Measurements from ENCODE around the gene MBTPS2. TPM values are rescaled to one million over a fixed set of nuclear protein-coding genes. Genes with fewer than 3 reads are reported as not detected.
"Not testable (repeated sequence)": the region's sequence is repeated elsewhere in the genome, so short reads cannot be mapped to it uniquely, and the experiment has no call there.

MBTPS2 gene
- total and polyA plus RNA-seq, 2 donors = 2.4 to 2.7 TPM

- Histone ChIP-seq H3K4me3 (ENCODE audit: low read length in 2 of 2) (no peak overlapping the region), H3K36me3 (ENCODE audit: control insufficient read depth in 2 of 2, insufficient read depth in 2 of 2, low read length in 1 of 2) (no peaks in the 10 kb centered on the region), H3K27ac (ENCODE audit: low read depth in 1 of 2, low read length in 1 of 2) (no peak overlapping the region), H3K9me3 (ENCODE audit: control insufficient read depth in 2 of 2, insufficient read depth in 1 of 2, low read length in 1 of 2) (no peaks in the 10 kb centered on the region), H3K27me3 (ENCODE audit: control insufficient read depth in 2 of 2, insufficient read depth in 1 of 2, low read length in 1 of 2) (no peaks in the 10 kb centered on the region), H3K4me1 (ENCODE audit: control insufficient read depth in 2 of 2, insufficient read depth in 2 of 2, low read length in 2 of 2) (no peaks in the 10 kb centered on the region)
- 90% methylated on average over 4 of the region's 4 CpGs for WGBS
- no peak for DNase-seq (ENCODE audit: low read depth in 6 of 9, low spot score in 9 of 9)
Measured at GRCh38 chrX:21873063-21873775, 33.8 kb downstream of the MBTPS2 start.

GRCh38 chrX:21874182-21874581 is 34.8 kb downstream of the MBTPS2 start:
- H3K9me3 ChIP-seq (ENCODE audit: control insufficient read depth in 2 of 2, insufficient read depth in 1 of 2, low read length in 1 of 2); DNase-seq (ENCODE audit: low read depth in 6 of 9, low spot score in 9 of 9); H3K27me3 ChIP-seq (ENCODE audit: control insufficient read depth in 2 of 2, insufficient read depth in 1 of 2, low read length in 1 of 2); H3K4me3 ChIP-seq (ENCODE audit: low read length in 2 of 2); H3K4me1 ChIP-seq (ENCODE audit: control insufficient read depth in 2 of 2, insufficient read depth in 2 of 2, low read length in 2 of 2); H3K27ac ChIP-seq (ENCODE audit: low read depth in 1 of 2, low read length in 1 of 2); H3K36me3 ChIP-seq (ENCODE audit: control insufficient read depth in 2 of 2, insufficient read depth in 2 of 2, low read length in 1 of 2): not testable (repeated sequence)
- WGBS = 97% methylated on average over 3 of the region's 3 CpGs

GRCh38 chrX:21875013-21875412 is 35.6 kb downstream of the MBTPS2 start:
- Histone ChIP-seq H3K9me3 (ENCODE audit: control insufficient read depth in 2 of 2, insufficient read depth in 1 of 2, low read length in 1 of 2) (no peaks in the 10 kb centered on the region), H3K4me3 (ENCODE audit: low read length in 2 of 2) (no peak overlapping the region), H3K4me1 (ENCODE audit: control insufficient read depth in 2 of 2, insufficient read depth in 2 of 2, low read length in 2 of 2) (no peaks in the 10 kb centered on the region), H3K36me3 (ENCODE audit: control insufficient read depth in 2 of 2, insufficient read depth in 2 of 2, low read length in 1 of 2) (no peaks in the 10 kb centered on the region), H3K27ac (ENCODE audit: low read depth in 1 of 2, low read length in 1 of 2) (no peak overlapping the region), H3K27me3 (ENCODE audit: control insufficient read depth in 2 of 2, insufficient read depth in 1 of 2, low read length in 1 of 2) (no peaks in the 10 kb centered on the region)
- WGBS = 94% methylated on average over 1 of the region's 1 CpG
- DNase-seq (ENCODE audit: low read depth in 6 of 9, low spot score in 9 of 9) = no peak

- H3K36me3 ChIP-seq (ENCODE audit: control insufficient read depth in 2 of 2, insufficient read depth in 2 of 2, low read length in 1 of 2) = no peaks in the 10 kb centered on the region
- DNase-seq (ENCODE audit: low read depth in 6 of 9, low spot score in 9 of 9) = no peak
- H3K4me3 ChIP-seq (ENCODE audit: low read length in 2 of 2) = no peak overlapping the region
- H3K27ac ChIP-seq (ENCODE audit: low read depth in 1 of 2, low read length in 1 of 2) = no peak overlapping the region
- H3K9me3 ChIP-seq (ENCODE audit: control insufficient read depth in 2 of 2, insufficient read depth in 1 of 2, low read length in 1 of 2) = no peaks in the 10 kb centered on the region
- no peaks in the 10 kb centered on the region for H3K4me1 ChIP-seq (ENCODE audit: control insufficient read depth in 2 of 2, insufficient read depth in 2 of 2, low read length in 2 of 2)
- 95% methylated on average over 3 of the region's 3 CpGs for WGBS
- H3K27me3 ChIP-seq (ENCODE audit: control insufficient read depth in 2 of 2, insufficient read depth in 1 of 2, low read length in 1 of 2) = no peaks in the 10 kb centered on the region
Measured at GRCh38 chrX:21881881-21882574, 42.6 kb downstream of the MBTPS2 start.

- 97% methylated on average over 5 of the region's 5 CpGs for WGBS
- Histone ChIP-seq H3K27ac (ENCODE audit: low read depth in 1 of 2, low read length in 1 of 2) (no peak overlapping the region), H3K27me3 (ENCODE audit: control insufficient read depth in 2 of 2, insufficient read depth in 1 of 2, low read length in 1 of 2) (no peaks in the 10 kb centered on the region), H3K4me3 (ENCODE audit: low read length in 2 of 2) (no peak overlapping the region), H3K4me1 (ENCODE audit: control insufficient read depth in 2 of 2, insufficient read depth in 2 of 2, low read length in 2 of 2) (no peaks in the 10 kb centered on the region), H3K9me3 (ENCODE audit: control insufficient read depth in 2 of 2, insufficient read depth in 1 of 2, low read length in 1 of 2) (no peaks in the 10 kb centered on the region), H3K36me3 (ENCODE audit: control insufficient read depth in 2 of 2, insufficient read depth in 2 of 2, low read length in 1 of 2) (no peaks in the 10 kb centered on the region)
- no peak for DNase-seq (ENCODE audit: low read depth in 6 of 9, low spot score in 9 of 9)
Measured at GRCh38 chrX:21883258-21883657, 43.8 kb downstream of the MBTPS2 start.

- DNase-seq (ENCODE audit: low read depth in 6 of 9, low spot score in 9 of 9) = no peak
- Histone ChIP-seq H3K9me3 (ENCODE audit: control insufficient read depth in 2 of 2, insufficient read depth in 1 of 2, low read length in 1 of 2) (no peaks in the 10 kb centered on the region), H3K4me3 (ENCODE audit: low read length in 2 of 2) (no peak overlapping the region), H3K4me1 (ENCODE audit: control insufficient read depth in 2 of 2, insufficient read depth in 2 of 2, low read length in 2 of 2) (no peaks in the 10 kb centered on the region), H3K27me3 (ENCODE audit: control insufficient read depth in 2 of 2, insufficient read depth in 1 of 2, low read length in 1 of 2) (no peaks in the 10 kb centered on the region), H3K36me3 (ENCODE audit: control insufficient read depth in 2 of 2, insufficient read depth in 2 of 2, low read length in 1 of 2) (no peaks in the 10 kb centered on the region), H3K27ac (ENCODE audit: low read depth in 1 of 2, low read length in 1 of 2) (no peak overlapping the region)
- WGBS = 98% methylated on average over 1 of the region's 1 CpG
Measured at GRCh38 chrX:21885568-21885967, 46.2 kb downstream of the MBTPS2 start.

GRCh38 chrX:21905313-21905712 is 65.9 kb downstream of the MBTPS2 start:
- 80% methylated on average over 2 of the region's 2 CpGs for WGBS
- H3K4me3 ChIP-seq (ENCODE audit: low read length in 2 of 2) = no peak overlapping the region
- H3K27me3 ChIP-seq (ENCODE audit: control insufficient read depth in 2 of 2, insufficient read depth in 1 of 2, low read length in 1 of 2) = no peaks in the 10 kb centered on the region
- peaks cover 0 to 5% of the 10 kb centered on the region in 2 donors for H3K4me1 ChIP-seq (ENCODE audit: control insufficient read depth in 2 of 2, insufficient read depth in 2 of 2, low read length in 2 of 2)
- no peak for DNase-seq (ENCODE audit: low read depth in 6 of 9, low spot score in 9 of 9)
- H3K9me3 ChIP-seq (ENCODE audit: control insufficient read depth in 2 of 2, insufficient read depth in 1 of 2, low read length in 1 of 2) = no peaks in the 10 kb centered on the region
- no peaks in the 10 kb centered on the region for H3K36me3 ChIP-seq (ENCODE audit: control insufficient read depth in 2 of 2, insufficient read depth in 2 of 2, low read length in 1 of 2)
- no peak overlapping the region for H3K27ac ChIP-seq (ENCODE audit: low read depth in 1 of 2, low read length in 1 of 2)

- H3K9me3 ChIP-seq (ENCODE audit: control insufficient read depth in 2 of 2, insufficient read depth in 1 of 2, low read length in 1 of 2) = no peaks in the 10 kb centered on the region
- no peak for DNase-seq (ENCODE audit: low read depth in 6 of 9, low spot score in 9 of 9)
- peaks cover 0 to 5% of the 10 kb centered on the region in 2 donors for H3K4me1 ChIP-seq (ENCODE audit: control insufficient read depth in 2 of 2, insufficient read depth in 2 of 2, low read length in 2 of 2)
- H3K27ac ChIP-seq (ENCODE audit: low read depth in 1 of 2, low read length in 1 of 2) = no peak overlapping the region
- WGBS = 94% methylated on average over 3 of the region's 3 CpGs
- H3K4me3 ChIP-seq (ENCODE audit: low read length in 2 of 2) = no peak overlapping the region
- no peaks in the 10 kb centered on the region for H3K27me3 ChIP-seq (ENCODE audit: control insufficient read depth in 2 of 2, insufficient read depth in 1 of 2, low read length in 1 of 2)
- no peaks in the 10 kb centered on the region for H3K36me3 ChIP-seq (ENCODE audit: control insufficient read depth in 2 of 2, insufficient read depth in 2 of 2, low read length in 1 of 2)
Measured at GRCh38 chrX:21905953-21906352, 66.5 kb downstream of the MBTPS2 start.

GRCh38 chrX:21907260-21907659 is 67.8 kb downstream of the MBTPS2 start:
- Histone ChIP-seq H3K36me3 (ENCODE audit: control insufficient read depth in 2 of 2, insufficient read depth in 2 of 2, low read length in 1 of 2) (no peaks in the 10 kb centered on the region), H3K27me3 (ENCODE audit: control insufficient read depth in 2 of 2, insufficient read depth in 1 of 2, low read length in 1 of 2) (no peaks in the 10 kb centered on the region), H3K9me3 (ENCODE audit: control insufficient read depth in 2 of 2, insufficient read depth in 1 of 2, low read length in 1 of 2) (no peaks in the 10 kb centered on the region), H3K27ac (ENCODE audit: low read depth in 1 of 2, low read length in 1 of 2) (no peak overlapping the region), H3K4me1 (ENCODE audit: control insufficient read depth in 2 of 2, insufficient read depth in 2 of 2, low read length in 2 of 2) (peaks cover 0 to 5% of the 10 kb centered on the region in 2 donors), H3K4me3 (ENCODE audit: low read length in 2 of 2) (no peak overlapping the region)
- 97% methylated on average over 1 of the region's 1 CpG for WGBS
- no peak for DNase-seq (ENCODE audit: low read depth in 6 of 9, low spot score in 9 of 9)

Measured in thymus (tissue), 11 donors.